Fibroblast of the aortic adventitia (primary cell): ENCODE measurements around the gene ESYT3. TPM values are rescaled to one million over a fixed set of nuclear protein-coding genes. Genes with fewer than 3 reads are reported as not detected.
"Not testable (repeated sequence)": the region's sequence is repeated elsewhere in the genome, so short reads cannot be mapped to it uniquely, and the experiment has no call there.

ENCODE experiments used
- DNase-seq: peaks from one replicate; pipeline ENCODE4 v3.0.0-alpha.2; 2010; ENCODE audit warnings: low read depth
- H3K4me3 ChIP-seq: 2 replicates; pipeline ENCODE4 v1.5.1; 2011; ENCODE audit warnings: low read depth, mild to moderate bottlenecking, control low read depth, low read length, moderate library complexity
- CTCF ChIP-seq: IDR thresholded peaks from 2 replicates; pipeline ENCODE4 v1.5.1; 2011; ENCODE audit warnings: mild to moderate bottlenecking, low read length, control low read depth, inconsistent platforms; ENCODE audit not compliant: insufficient read depth
- total RNA-seq: library from RNA; depleted of rRNA; stranded (reverse); fragments of >200 nt; gene quantifications from 2 replicates; pipeline ENCODE4 v1.2.3, GENCODE V29; 2012; ENCODE audit warnings: low replicate concordance

The ESYT3 gene
- total RNA-seq, 1 donor = 0.27 TPM

DNA sequence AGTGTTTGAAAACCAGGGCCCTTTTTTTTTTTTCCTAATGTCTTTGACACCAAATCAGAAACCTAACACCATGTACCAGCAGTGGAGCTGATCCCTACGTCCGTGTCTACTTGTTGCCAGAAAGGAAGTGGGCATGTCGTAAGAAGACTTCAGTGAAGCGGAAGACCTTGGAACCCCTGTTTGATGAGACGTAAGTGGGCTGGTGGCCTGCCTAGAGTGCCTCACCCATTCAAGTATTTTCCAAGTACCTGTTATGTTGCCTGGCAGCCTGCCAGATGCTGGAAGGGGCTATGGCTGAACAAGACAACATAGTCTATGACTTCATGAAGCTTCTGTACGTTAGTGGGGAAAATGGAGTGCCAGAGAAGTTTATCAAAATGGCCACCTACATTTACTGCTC, 39.7 kb downstream of the ESYT3 start:
- H3K4me3 ChIP-seq = no peak overlapping the region
- DNase-seq = no peak
- no peak for TF ChIP-seq CTCF

GRCh38 chr3:138476526-138476925, 42.1 kb downstream of the ESYT3 start:
- no peak for DNase-seq
- no peak overlapping the region for H3K4me3 ChIP-seq
- TF ChIP-seq CTCF = no peak

DNA sequence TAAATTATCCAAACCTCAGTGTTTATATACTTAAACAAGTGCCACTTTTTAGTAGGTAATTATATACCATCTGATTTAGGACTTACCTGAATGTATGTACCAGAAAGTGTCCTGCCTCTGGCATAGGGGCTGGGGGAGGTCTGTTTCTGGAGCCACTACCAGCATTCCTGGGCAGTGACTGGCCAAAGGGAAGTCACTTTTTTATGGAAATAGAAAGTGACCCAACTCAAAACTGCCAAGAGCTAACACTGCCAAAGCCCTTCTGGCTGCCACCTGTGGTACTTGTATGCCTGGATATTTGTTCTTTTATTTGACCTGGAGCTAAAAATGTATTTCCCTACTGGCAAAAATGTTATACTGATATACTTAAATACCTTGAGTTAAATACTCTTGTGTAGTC, 42.7 kb downstream of the ESYT3 start:
- TF ChIP-seq CTCF = no peak
- no peak overlapping the region for H3K4me3 ChIP-seq
- DNase-seq = no peak

GRCh38 chr3:138477801-138478200, 43.4 kb downstream of the ESYT3 start:
- no peak for DNase-seq
- TF ChIP-seq CTCF = no peak
- H3K4me3 ChIP-seq = no peak overlapping the region

DNA sequence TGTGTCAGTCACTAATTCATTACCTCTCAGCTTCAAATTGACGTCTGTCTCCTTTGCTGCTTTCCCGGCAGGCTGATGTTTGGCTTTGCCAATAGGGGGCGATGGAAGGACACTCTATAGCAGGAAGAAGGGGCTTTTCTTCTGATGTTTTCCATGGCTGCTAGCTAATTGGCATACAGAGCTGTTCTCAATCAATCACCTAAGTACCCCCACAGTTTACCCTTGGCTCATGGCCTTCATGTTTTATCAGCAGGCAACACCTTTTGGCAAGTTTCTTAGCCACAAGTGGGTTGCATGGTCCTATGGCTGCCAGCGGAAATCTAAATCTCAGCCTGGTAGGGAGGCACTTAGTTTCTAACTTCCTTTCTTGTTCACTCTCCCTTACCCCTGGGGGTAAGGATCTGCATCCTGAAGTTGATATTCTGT, 45.0 kb downstream of the ESYT3 start:
- DNase-seq = peak; percentile 46

DNA sequence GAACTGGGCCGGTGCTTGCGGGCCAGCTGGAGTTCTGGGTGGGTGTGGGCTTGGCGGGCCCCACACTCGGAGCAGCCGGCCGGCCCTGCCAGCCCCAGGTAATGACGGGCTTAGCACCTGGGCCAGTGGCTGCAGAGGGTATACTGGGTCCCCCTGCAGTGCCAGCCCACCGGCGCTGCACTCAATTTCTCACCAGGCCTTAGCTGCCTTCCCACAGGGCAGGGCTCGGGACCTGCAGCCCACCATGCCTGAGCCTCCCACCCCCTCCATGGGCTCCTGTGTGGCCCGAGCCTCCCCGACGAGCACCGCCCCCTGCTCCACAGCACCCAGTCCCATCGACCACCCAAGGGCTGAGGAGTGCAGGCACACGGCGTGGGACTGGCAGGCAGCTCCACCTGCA, 50.3 kb downstream of the ESYT3 start:
- not testable (repeated sequence) for H3K4me3 ChIP-seq, DNase-seq

More for the DNA sequence above, 45.0 kb downstream of the ESYT3 start:
- TF ChIP-seq CTCF = peak; percentile 87
- H3K4me3 ChIP-seq = no peak overlapping the region

GRCh38 chr3:138486580-138486979, 52.2 kb downstream of the ESYT3 start:
- H3K4me3 ChIP-seq, DNase-seq: not testable (repeated sequence)

DNA sequence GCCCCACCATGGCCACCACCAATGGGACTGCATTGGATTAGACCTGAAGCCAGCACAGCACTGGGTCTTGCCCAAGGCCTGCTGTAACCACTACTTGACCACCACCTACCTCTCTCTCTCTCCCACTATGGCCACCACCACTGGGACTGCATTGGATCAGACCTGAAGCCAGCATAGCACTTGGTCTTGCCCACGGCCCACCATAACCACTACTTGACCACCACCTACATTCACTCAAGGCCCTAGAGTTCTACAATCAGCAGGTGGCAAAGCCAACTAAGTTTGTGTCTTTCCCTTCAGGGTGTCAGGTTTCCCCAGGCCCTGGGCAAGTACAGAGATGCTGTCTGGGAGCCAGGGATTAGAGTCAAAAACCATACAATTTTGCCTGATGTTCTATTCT, 57.6 kb downstream of the ESYT3 start:
- TF ChIP-seq CTCF = no peak
- no peak overlapping the region for H3K4me3 ChIP-seq
- no peak for DNase-seq
